Limb (tissue), 2 donors: Measurements from ENCODE around the gene PDE4D.
A peak's percentile ranks its signal among the peaks of the same experiment; 100 is the strongest.

Experiments
- DNase-seq, 2 donors: peaks; one replicate each; pipeline ENCODE4 v3.0.0-alpha.2; 2016; ENCODE audit errors: extremely low spot score in 2 of 2

PDE4D gene

DNA sequence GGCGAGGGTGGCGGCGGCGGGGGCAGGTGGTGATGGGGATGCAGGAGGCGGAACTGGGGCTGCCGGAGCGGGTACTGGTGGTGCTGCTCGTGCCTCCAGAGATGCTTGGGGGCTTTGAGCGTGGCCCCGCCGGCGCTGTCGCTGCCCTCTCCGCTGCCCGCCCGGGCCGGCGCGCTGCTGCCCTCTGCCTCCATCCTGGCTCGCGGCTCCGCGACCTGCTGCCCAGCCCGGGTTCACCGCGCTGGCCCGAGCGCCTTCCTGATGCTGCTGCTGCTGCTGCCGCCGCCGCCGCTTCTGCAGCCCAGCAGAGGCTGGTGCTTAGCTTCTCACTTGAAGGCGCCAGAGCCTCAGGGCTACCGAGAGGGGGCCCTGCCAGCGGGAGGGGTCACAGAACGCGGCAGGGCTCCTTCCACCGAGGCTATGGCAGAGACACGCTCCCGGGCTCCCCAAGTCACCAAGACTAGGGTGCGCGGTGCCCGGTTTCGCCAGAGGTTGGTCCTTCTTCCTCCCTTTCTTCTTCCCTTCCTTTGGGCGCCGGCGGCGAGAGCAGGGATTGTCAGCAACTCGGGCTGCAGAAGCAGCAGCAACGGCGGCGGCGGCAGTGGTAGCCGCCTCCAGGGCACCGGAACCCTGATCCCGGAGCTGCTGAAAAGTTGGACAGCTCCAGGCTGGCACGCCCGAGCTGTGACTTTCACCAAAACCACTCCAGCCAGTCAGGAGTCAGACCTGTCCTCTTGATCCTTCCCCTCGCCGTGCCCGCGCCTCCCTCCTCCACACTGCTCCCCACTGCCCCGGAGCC lies at the start of gene PDE4D:
Gene PDE4D (minus strand): TSS at position 298 of the 799 bp plus-strand sequence.
- DNase-seq: peak; percentile 76 to 84

- DNase-seq: no peak
Observed at GRCh38 chr5:59937633-59938032, 44.1 kb upstream of the PDE4D start.

- DNase-seq: no peak
Observed at GRCh38 chr5:59923465-59923864, 29.9 kb upstream of the PDE4D start.

- no peak for DNase-seq
Observed at GRCh38 chr5:59922220-59922619, 28.7 kb upstream of the PDE4D start.

- no peak for DNase-seq
Observed at GRCh38 chr5:59921816-59922215, 28.3 kb upstream of the PDE4D start.

DNA sequence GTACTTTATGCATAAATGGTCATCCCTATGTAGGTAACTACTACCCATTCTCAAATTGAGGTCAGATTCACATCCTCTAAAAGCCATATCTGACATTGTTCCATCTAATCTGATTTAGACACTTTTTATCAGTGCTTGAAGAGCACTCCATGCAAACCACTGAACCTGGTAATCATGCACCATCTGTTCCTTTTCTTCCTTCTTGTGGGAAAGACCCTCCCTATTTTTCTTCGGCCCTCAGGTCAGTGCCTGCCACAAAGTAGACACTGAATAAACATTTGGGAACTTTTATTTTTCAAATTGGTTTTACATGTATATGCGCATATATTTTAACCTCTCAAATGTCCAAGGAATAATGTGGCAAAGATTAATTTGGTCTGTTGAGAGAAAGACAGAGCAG lies 26.0 kb upstream of the PDE4D start:
- no peak for DNase-seq

- DNase-seq: no peak
Observed at GRCh38 chr5:59917121-59917520, 23.6 kb upstream of the PDE4D start.

DNA sequence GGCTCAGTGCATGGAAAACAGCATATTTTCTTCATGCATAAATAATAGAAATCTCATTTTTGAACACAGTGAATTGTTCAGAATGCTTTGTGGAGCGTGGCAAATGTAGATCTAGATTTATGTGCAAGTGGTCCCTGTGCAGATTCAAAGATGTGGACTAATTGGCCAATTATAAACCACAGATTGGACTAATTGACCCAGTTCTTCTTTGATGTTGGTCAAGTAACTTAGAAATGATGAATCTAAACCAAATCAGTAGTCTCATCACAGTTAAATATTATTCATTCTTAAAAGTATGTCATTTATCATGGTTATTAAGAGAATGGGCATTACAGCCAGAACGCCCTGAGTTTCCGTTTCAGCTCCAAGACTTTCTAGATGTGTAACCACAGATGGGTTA lies 11.7 kb upstream of the PDE4D start:
- DNase-seq: no peak

DNA sequence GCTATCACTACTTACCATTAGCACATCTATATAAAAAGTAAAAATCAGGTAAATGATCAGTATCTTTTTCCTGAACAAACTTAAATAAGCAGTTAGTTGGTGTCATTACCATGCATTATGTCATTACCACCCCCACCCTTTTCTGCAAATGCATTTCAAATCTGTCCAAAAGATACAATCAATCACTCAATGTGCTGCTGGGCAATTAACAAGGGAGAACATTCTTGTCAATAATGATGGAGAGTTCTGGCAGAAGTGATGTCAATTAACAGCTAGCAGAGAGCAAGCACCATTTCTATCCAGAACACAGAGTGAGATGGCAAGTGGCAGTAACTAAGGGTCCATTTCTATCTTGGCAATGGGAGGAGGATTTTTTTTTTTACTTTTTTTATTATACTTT lies 3.5 kb upstream of the PDE4D start:
- no peak for DNase-seq

DNA sequence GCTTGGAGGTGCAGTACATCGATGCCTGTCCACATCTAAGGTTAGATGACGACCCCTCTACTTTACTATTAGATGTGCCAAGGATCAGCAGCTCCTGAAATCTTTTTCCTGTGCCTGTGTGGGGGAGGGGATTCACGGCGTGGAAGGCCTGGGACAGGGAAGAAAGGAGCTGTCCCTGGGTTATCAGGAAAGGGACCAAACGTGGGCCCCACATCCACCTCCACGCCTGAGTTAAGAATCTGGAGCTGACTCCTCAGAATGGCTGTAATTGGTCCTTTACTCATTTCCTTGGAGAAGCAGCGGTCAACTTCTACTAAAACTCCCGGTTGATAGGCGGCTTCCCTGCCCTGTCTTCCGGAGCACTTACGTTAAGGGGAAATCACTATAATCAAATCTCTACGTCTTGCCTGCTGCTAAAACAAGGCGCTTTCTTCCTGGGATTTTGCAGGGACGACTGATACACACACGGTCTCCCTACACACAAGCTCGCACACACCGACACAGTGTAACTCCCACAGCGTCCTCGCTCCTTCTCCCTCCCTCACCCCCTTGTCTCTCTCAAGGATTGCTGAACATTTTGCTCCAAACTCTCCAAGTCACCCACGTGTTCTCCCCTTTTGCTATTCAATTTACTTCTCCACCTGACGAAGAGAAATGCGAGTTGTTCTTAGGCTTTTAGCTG lies 1.4 kb downstream of the PDE4D start:
- DNase-seq: peak in 1 of 2 donors; percentile 27

- DNase-seq: no peak
Observed at GRCh38 chr5:59887274-59887673, 6.3 kb downstream of the PDE4D start.

- no peak for DNase-seq
Observed at GRCh38 chr5:59874675-59875074, 18.9 kb downstream of the PDE4D start.

- no peak for DNase-seq
Observed at GRCh38 chr5:59873113-59873512, 20.4 kb downstream of the PDE4D start.

- DNase-seq: no peak
Observed at GRCh38 chr5:59866661-59867060, 26.9 kb downstream of the PDE4D start.

DNA sequence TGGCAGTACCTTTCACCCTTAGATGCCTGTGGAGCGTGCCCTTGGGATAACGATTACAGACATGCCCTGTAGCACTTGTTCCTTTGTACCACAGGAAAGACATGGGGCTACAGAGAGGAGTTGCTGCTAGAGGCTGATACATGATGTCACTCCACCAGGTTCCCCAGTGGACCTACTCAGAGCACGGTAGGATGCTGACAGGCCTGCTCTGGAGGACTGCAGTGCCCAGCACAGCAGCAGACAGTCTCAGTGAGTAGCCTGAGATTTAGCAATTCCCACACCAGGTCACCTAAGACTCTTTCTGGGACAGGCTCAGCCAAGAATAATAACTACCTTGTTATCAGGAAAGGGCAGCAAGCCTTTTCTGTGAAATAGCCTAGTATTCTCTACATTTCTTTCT lies 28.8 kb downstream of the PDE4D start:
- no peak for DNase-seq

- no peak for DNase-seq
Observed at GRCh38 chr5:59863777-59864176, 29.7 kb downstream of the PDE4D start.

DNA sequence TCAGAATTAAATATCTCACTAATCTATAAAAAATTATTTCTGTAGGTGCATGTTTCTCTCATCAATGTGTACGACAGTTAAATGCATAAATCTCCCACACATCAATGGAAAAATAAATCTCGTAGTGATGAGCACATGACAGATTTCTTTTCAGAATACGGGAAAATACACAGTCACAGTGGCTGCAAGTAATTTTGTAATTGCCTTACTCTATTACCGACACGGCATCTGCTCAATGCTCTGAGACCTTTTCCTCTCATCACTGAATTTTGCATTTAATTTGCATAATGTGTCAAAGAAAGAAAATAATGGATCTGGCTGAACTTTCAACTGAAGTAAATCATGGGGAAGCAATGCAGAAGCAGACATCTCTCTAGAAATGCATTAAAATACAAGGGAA lies 37.2 kb downstream of the PDE4D start:
- no peak for DNase-seq

GRCh38 chr5:59850766-59851165 lies 42.8 kb downstream of the PDE4D start:
- no peak for DNase-seq

- no peak for DNase-seq
Observed at GRCh38 chr5:59847586-59847985, 45.9 kb downstream of the PDE4D start.

- no peak for DNase-seq
Observed at GRCh38 chr5:59845730-59846129, 47.8 kb downstream of the PDE4D start.

DNA sequence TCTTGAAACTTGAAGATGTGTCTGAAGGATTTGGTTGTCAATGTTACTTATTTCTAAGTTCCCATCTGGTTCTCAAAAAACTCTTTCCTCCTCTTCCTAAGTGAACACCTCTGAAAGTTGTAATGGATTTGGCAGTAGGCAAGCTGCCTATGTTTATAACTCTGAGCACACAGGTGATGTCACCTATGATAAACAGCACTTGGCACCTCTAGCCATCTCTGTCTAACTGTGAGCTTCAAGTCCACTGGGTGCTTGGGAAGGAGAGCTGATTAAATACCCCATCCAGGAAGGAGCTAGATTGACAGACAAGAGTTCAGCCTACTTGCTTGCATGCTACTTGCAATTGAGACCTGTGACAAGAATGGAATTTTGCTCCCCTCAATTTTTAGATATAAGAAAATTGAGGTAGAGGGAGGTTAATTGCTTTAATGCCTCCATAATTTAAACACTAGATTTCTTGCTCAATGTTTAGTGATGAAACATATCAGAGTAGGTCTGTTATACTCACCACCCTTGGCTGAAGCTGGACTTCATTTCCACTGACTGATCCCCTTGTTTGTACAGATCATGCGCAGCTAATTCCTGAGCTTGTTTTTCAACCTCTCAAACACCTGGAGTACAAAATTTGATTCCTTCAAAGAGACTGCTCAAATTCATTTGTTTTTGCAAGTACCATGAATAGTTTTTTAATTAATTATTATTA lies 49.9 kb downstream of the PDE4D start:
- DNase-seq: no peak

GRCh38 chr5:59842999-59843398 lies 50.5 kb downstream of the PDE4D start:
- DNase-seq: no peak
